HCT116 (cell line): ENCODE measurements around the gene NDUFC1. TPM values are rescaled to one million over a fixed set of nuclear protein-coding genes. Genes with fewer than 3 reads are reported as not detected.

Source experiments
- ATAC-seq: fragments of 200-7000 bp; cut with Tn5 transposase; 2 replicates; pipeline ENCODE4 v1.9.1; 2020; ENCODE audit warnings: mild to moderate bottlenecking, moderate library complexity
- BruUV-seq: library from RNA; stranded (reverse); fragments of 400-500 nt; replicated peaks from 2 replicates; lab custom pipeline; 2021; lab: Mats Ljungman, UMichigan
- CTCF ChIA-PET: fragments of 300-600 bp; sonication (Branson Sonifier 250); formaldehyde crosslinking; loops from one replicate; lab custom pipeline; 2021; ENCODE audit warnings: antibody characterized with exemption; lab: Charles Lee
- POLR2A ChIA-PET: fragments of 300-600, 350-600 bp; sonication (Branson Sonifier 250); formaldehyde crosslinking; loops from one replicate; lab custom pipeline; 2021; ENCODE audit warnings: antibody characterized with exemption; lab: Charles Lee
- RAD21 ChIA-PET, 2 experiments: fragments of 300-600 bp; sonication (Branson Sonifier 250); formaldehyde crosslinking; loops; one replicate each; lab custom pipeline; 2023; ENCODE audit warnings: low total read pairs in 2 of 2; ENCODE audit not compliant: uncharacterized antibody in 2 of 2, unreplicated experiment in 2 of 2, low non-redundant PET in 1 of 2; lab: Charles Lee
- DNase-seq: peaks from one replicate; pipeline ENCODE4 v3.0.0-alpha.2; 2010; ENCODE audit warnings: low read depth, low spot score
- H2AFZ ChIP-seq: fragments of 200-600 bp; shearing (Covaris generic), sonication (generic); 2 replicates; pipeline ENCODE4 v1.6.1; 2017; ENCODE audit warnings: low read depth, mixed run types, mixed read lengths, antibody characterized with exemption, low read length; ENCODE audit not compliant: poor library complexity, severe bottlenecking
- H3K27ac ChIP-seq: 2 replicates; pipeline ENCODE4 v1.5.1; 2012; ENCODE audit warnings: low read depth, low read length
- H3K27me3 ChIP-seq: fragments of 200-600 bp; sonication (generic); 2 replicates; pipeline ENCODE4 v1.6.1; 2016; ENCODE audit warnings: mixed run types, low read length, mixed read lengths; ENCODE audit not compliant: insufficient read depth
- H3K36me3 ChIP-seq, 2 experiments: fragments of 200-500 bp in 1 of 2; fragments of 200-600 bp in 1 of 2; sonication (Bioruptor generic) in 1 of 2; sonication (generic) in 1 of 2; 2 replicates each; pipeline versions ENCODE4 v1.5.1 to v1.6.1; 2014 to 2016; ENCODE audit warnings: low read length in 2 of 2, inconsistent platforms in 1 of 2, mixed read lengths in 1 of 2, mixed run types in 1 of 2; ENCODE audit not compliant: insufficient read depth in 2 of 2, control insufficient read depth in 1 of 2
- H3K4me1 ChIP-seq, 2 experiments: fragments of 200-600 bp in 1 of 2; sonication (generic) in 1 of 2; 2 replicates each; pipeline versions ENCODE4 v1.5.1 to v1.6.1; 2012 to 2017; ENCODE audit warnings: low read length in 2 of 2, inconsistent platforms in 1 of 2, mild to moderate bottlenecking in 1 of 2, mixed read lengths in 1 of 2, mixed run types in 1 of 2, moderate library complexity in 1 of 2; ENCODE audit not compliant: insufficient read depth in 2 of 2, control insufficient read depth in 1 of 2
- H3K4me2 ChIP-seq: fragments of 200-600 bp; sonication (generic); 2 replicates; pipeline ENCODE4 v1.6.1; 2017; ENCODE audit warnings: mixed run types, low read length, mixed read lengths
- H3K4me3 ChIP-seq, 2 experiments: fragments of 200-600 bp in 1 of 2; sonication (generic) in 1 of 2; replicated peaks in 1 of 2; 2 replicates each; pipeline ENCODE4 v1.5.1; 2011 to 2016; ENCODE audit warnings: low read length in 2 of 2, control low read depth in 1 of 2, low read depth in 1 of 2, mild to moderate bottlenecking in 1 of 2, mixed read lengths in 1 of 2, mixed run types in 1 of 2
- H3K79me2 ChIP-seq: fragments of 200-600 bp; sonication (generic); 2 replicates; pipeline ENCODE4 v1.6.1; 2017; ENCODE audit warnings: mild to moderate bottlenecking, mixed run types, low read length, moderate library complexity, mixed read lengths; ENCODE audit not compliant: insufficient read depth
- H3K9ac ChIP-seq: fragments of 200-600 bp; sonication (generic); 2 replicates; pipeline ENCODE4 v1.6.1; 2016; ENCODE audit warnings: low read length, mixed read lengths
- H3K9me2 ChIP-seq: fragments of 200-600 bp; sonication (generic), shearing (Covaris generic); 2 replicates; pipeline ENCODE4 v1.6.1; 2017; ENCODE audit warnings: mixed run types, mild to moderate bottlenecking, moderate library complexity; ENCODE audit not compliant: insufficient read depth
- H3K9me3 ChIP-seq, 2 experiments: fragments of 200-500 bp in 1 of 2; fragments of 200-600 bp in 1 of 2; sonication (Bioruptor generic) in 1 of 2; sonication (generic) in 1 of 2; 2 replicates each; pipeline ENCODE4 v1.6.1; 2014 to 2017; ENCODE audit warnings: low read length in 2 of 2, mixed read lengths in 2 of 2, inconsistent platforms in 1 of 2, low read depth in 1 of 2, mild to moderate bottlenecking in 1 of 2, mixed run types in 1 of 2, moderate library complexity in 1 of 2; ENCODE audit not compliant: control insufficient read depth in 1 of 2, insufficient read depth in 1 of 2
- H4K20me1 ChIP-seq: fragments of 200-600 bp; sonication (generic), shearing (Covaris generic); 2 replicates; pipeline ENCODE4 v1.6.1; 2017; ENCODE audit warnings: mixed run types, mild to moderate bottlenecking, moderate library complexity; ENCODE audit not compliant: insufficient read depth
- CBX3 ChIP-seq: IDR thresholded peaks from 2 replicates; pipeline ENCODE4 v1.6.1; 2012; ENCODE audit warnings: low read depth
- CEBPB ChIP-seq: IDR thresholded peaks from 2 replicates; pipeline ENCODE4 v1.6.1; 2012; ENCODE audit warnings: low read depth
- ELF1 ChIP-seq: IDR thresholded peaks from 2 replicates; pipeline ENCODE4 v1.6.1; 2012; ENCODE audit warnings: low read depth, borderline replicate concordance
- EZH2phosphoT487 ChIP-seq: fragments of 200-600 bp; IDR thresholded peaks from 2 replicates; pipeline ENCODE4 v1.6.1; 2018; ENCODE audit warnings: antibody characterized with exemption, borderline replicate concordance
- FOSL1 ChIP-seq: IDR thresholded peaks from 2 replicates; pipeline ENCODE4 v1.6.1; 2012; ENCODE audit warnings: low read depth
- POLR2A ChIP-seq: IDR thresholded peaks from 2 replicates; pipeline ENCODE4 v1.7.0; 2011; ENCODE audit warnings: borderline replicate concordance; ENCODE audit not compliant: insufficient read depth, insufficient read length; ENCODE audit errors: extremely low read depth
- POLR2AphosphoS5 ChIP-seq: IDR thresholded peaks from 2 replicates; pipeline ENCODE4 v1.6.1; 2011; ENCODE audit warnings: mild to moderate bottlenecking, low read depth, low read length, moderate library complexity
- RAD21 ChIP-seq: IDR thresholded peaks from 2 replicates; pipeline ENCODE4 v1.6.1; 2012; ENCODE audit warnings: low read depth, mild to moderate bottlenecking
- SIN3A ChIP-seq: IDR thresholded peaks from 2 replicates; pipeline ENCODE4 v1.6.1; 2012; ENCODE audit warnings: low read depth
- SP1 ChIP-seq: IDR thresholded peaks from 2 replicates; pipeline ENCODE4 v1.6.1; 2012; ENCODE audit warnings: low read depth
- SRF ChIP-seq: IDR thresholded peaks from 2 replicates; pipeline ENCODE4 v1.6.1; 2012; ENCODE audit warnings: low read depth
- TCF7L2 ChIP-seq: IDR thresholded peaks from 2 replicates; pipeline ENCODE4 v1.7.0; 2011; ENCODE audit warnings: borderline replicate concordance, inconsistent platforms; ENCODE audit not compliant: insufficient read depth, insufficient read length; ENCODE audit errors: extremely low read depth
- YY1 ChIP-seq: IDR thresholded peaks from 2 replicates; pipeline ENCODE4 v1.6.1; 2011; ENCODE audit warnings: low read length, low read depth, moderate library complexity, mild to moderate bottlenecking; ENCODE audit not compliant: insufficient replicate concordance; ENCODE audit errors: extremely low read depth
- ZFX ChIP-seq: fragments of 450-650 bp; IDR thresholded peaks from 2 replicates; pipeline ENCODE4 v1.6.1; 2017
- ZNF274 ChIP-seq: fragments of 200-500 bp; sonication (Bioruptor generic); IDR thresholded peaks from 2 replicates; pipeline ENCODE4 v1.6.1; 2014; ENCODE audit warnings: mild to moderate bottlenecking, low read depth, low read length, inconsistent platforms
- intact Hi-C: fragments of 100-400 bp; cut with micrococcal nuclease; formaldehyde crosslinking; loops from 2 replicates; pipeline ENCODE4 v1.10.0; 2022
- total RNA-seq: library from RNA; stranded (reverse); gene quantifications from one replicate; pipeline ENCODE4 v1.2.1, GENCODE V29; 2021; ENCODE audit not compliant: unreplicated experiment
- TF ChIP-seq, protein P1 (sequence below): IDR thresholded peaks from 2 replicates; pipeline ENCODE4 v1.6.1; 2012
- TF ChIP-seq, protein P2 (sequence below), 3 experiments: fragments of 200-600 bp in 1 of 3; sonication (generic) in 1 of 3; IDR thresholded peaks in 2 of 3; conservative IDR thresholded peaks in 1 of 3; 2 replicates each; pipeline ENCODE4 v1.5.1; 2012 to 2017; ENCODE audit warnings: low read depth in 2 of 3, low read length in 2 of 3, antibody characterized with exemption in 1 of 3, borderline replicate concordance in 1 of 3, control low read depth in 1 of 3, mild to moderate bottlenecking in 1 of 3, mixed read lengths in 1 of 3, mixed run types in 1 of 3, moderate library complexity in 1 of 3; ENCODE audit not compliant: insufficient read depth in 1 of 3
- TF ChIP-seq, protein P3 (sequence below): IDR thresholded peaks from 2 replicates; pipeline ENCODE4 v1.6.1; 2012; ENCODE audit warnings: low read depth

Gene NDUFC1
- total RNA-seq, 1 experiment from 2014 or later = 86.9 TPM

DNA sequence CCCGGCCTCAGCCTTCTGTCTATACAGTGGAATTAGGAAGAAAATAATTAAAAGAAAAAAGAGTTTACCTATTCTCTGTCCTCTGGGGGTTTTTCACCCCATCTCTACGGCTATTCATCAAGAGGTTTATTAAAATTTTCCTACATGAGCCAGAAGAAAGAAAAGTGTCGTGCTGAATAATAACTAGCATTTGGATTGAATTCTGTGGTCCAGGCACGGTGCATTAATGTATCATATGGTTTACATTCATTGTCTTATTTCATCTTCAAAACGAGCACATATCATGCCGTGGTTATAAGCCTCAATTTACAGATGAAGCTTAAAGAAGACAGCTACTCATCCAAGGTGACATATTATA lies 6.4 kb downstream of the NDUFC1 start:
- H3K4me2 ChIP-seq = peak overlapping the region; percentile 94
- peak overlapping the region; percentile 79 for H2AFZ ChIP-seq
- ChIA-PET RAD21 (interaction anchor here (0.7 to 1.3 kb wide), 4 partner anchors 68 to 265 kb away, joined by 3 to 5 read pairs (median 4); no protein-coding TSS in a partner anchor), CTCF (interaction anchor here (0.7 to 1.7 kb wide), 11 partner anchors 14 to 265 kb away, joined by 3 to 13 read pairs (median 3); no protein-coding TSS in a partner anchor), POLR2A (interaction anchor here (0.6 to 1.0 kb wide), 2 partner anchors 68 to 107 kb away, joined by 3 to 4 read pairs; no protein-coding TSS in a partner anchor)
- TF ChIP-seq, protein P1, sequence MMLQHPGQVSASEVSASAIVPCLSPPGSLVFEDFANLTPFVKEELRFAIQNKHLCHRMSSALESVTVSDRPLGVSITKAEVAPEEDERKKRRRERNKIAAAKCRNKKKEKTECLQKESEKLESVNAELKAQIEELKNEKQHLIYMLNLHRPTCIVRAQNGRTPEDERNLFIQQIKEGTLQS = no peak
- TF ChIP-seq SIN3A (no peak), ZFX (no peak), SRF (no peak), RAD21 (no peak), ZNF274 (no peak), YY1 (no peak), CEBPB (no peak), TCF7L2 (no peak), CBX3 (no peak), SP1 (no peak), ELF1 (no peak), FOSL1 (no peak), POLR2A (no peak), POLR2AphosphoS5 (no peak), EZH2phosphoT487 (no peak)
- TF ChIP-seq, protein P2, sequence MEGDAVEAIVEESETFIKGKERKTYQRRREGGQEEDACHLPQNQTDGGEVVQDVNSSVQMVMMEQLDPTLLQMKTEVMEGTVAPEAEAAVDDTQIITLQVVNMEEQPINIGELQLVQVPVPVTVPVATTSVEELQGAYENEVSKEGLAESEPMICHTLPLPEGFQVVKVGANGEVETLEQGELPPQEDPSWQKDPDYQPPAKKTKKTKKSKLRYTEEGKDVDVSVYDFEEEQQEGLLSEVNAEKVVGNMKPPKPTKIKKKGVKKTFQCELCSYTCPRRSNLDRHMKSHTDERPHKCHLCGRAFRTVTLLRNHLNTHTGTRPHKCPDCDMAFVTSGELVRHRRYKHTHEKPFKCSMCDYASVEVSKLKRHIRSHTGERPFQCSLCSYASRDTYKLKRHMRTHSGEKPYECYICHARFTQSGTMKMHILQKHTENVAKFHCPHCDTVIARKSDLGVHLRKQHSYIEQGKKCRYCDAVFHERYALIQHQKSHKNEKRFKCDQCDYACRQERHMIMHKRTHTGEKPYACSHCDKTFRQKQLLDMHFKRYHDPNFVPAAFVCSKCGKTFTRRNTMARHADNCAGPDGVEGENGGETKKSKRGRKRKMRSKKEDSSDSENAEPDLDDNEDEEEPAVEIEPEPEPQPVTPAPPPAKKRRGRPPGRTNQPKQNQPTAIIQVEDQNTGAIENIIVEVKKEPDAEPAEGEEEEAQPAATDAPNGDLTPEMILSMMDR (IDR thresholded peaks at IDR 0.05 in 2 of 3, conservative IDR thresholded peaks at IDR 0.05 in 1 of 3; ENCODE audit: borderline replicate concordance in 1 of 3, insufficient read depth in 1 of 3, low read depth in 2 of 3, low read length in 2 of 3) = no peak
- TF ChIP-seq, protein P3, sequence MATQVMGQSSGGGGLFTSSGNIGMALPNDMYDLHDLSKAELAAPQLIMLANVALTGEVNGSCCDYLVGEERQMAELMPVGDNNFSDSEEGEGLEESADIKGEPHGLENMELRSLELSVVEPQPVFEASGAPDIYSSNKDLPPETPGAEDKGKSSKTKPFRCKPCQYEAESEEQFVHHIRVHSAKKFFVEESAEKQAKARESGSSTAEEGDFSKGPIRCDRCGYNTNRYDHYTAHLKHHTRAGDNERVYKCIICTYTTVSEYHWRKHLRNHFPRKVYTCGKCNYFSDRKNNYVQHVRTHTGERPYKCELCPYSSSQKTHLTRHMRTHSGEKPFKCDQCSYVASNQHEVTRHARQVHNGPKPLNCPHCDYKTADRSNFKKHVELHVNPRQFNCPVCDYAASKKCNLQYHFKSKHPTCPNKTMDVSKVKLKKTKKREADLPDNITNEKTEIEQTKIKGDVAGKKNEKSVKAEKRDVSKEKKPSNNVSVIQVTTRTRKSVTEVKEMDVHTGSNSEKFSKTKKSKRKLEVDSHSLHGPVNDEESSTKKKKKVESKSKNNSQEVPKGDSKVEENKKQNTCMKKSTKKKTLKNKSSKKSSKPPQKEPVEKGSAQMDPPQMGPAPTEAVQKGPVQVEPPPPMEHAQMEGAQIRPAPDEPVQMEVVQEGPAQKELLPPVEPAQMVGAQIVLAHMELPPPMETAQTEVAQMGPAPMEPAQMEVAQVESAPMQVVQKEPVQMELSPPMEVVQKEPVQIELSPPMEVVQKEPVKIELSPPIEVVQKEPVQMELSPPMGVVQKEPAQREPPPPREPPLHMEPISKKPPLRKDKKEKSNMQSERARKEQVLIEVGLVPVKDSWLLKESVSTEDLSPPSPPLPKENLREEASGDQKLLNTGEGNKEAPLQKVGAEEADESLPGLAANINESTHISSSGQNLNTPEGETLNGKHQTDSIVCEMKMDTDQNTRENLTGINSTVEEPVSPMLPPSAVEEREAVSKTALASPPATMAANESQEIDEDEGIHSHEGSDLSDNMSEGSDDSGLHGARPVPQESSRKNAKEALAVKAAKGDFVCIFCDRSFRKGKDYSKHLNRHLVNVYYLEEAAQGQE = no peak
- H3K9me3 ChIP-seq = no peaks in the 10 kb centered on the region
- peaks cover 41% of the 10 kb centered on the region for H3K79me2 ChIP-seq
- no peaks in the 10 kb centered on the region for H3K9me2 ChIP-seq
- DNase-seq (no peak), ATAC-seq (peak; percentile 10)
- no peaks in the 10 kb centered on the region for H4K20me1 ChIP-seq
- no TSS peak for BruUV-seq
- intact Hi-C loops = loop anchor here (1.0 to 2.0 kb wide), 3 partner anchors 67 to 266 kb away; no protein-coding TSS in a partner anchor
- H3K36me3 ChIP-seq = peaks cover 13 to 20% of the 10 kb centered on the region in 2 experiments; a peak in 3 of 4 replicates
- H3K27ac ChIP-seq = peak overlapping the region; percentile 5; the same call in 1 of the 2 replicates
- H3K9ac ChIP-seq = peak overlapping the region; percentile 97
- peak overlapping the region; percentile 89 to 99 for H3K4me3 ChIP-seq
- H3K27me3 ChIP-seq = no peaks in the 10 kb centered on the region
- peaks cover 13 to 31% of the 10 kb centered on the region in 2 experiments for H3K4me1 ChIP-seq
